ENCODE results near the gene COL5A1.

COL5A1 gene

DNA sequence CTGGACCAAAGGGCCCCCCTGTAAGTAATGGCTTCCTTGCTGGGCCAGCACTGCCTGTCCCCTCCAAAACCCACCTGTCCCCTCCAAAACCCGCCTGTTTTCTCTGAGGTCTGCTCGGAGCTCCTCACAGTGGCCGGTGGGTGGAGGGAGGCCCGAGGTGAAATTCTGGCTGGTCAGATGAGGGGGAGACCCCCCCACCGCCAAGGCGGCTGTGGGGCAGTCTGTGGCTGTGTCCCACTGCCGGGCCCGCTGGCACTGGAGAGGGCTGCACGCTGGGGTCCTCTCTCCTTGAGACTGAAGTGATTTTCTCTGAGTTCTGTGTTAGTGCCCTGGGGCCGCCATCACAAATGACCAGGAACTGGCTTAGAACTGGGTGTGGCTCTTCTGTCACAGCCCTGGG lies 155.3 kb downstream of the COL5A1 start:
- no peak overlapping the region for H3K9ac ChIP-seq (ENCODE audit: low read depth in 1 of 2, low read length in 2 of 2)
- H3K9me3 ChIP-seq (ENCODE audit: control insufficient read depth in 2 of 2, low read length in 2 of 2), result no peaks in the 10 kb centered on the region
- H3K4me3 ChIP-seq (ENCODE audit: low read length in 2 of 2), result no peak overlapping the region
- no peaks in the 10 kb centered on the region for H3K36me3 ChIP-seq (ENCODE audit: control insufficient read depth in 2 of 2, insufficient read depth in 2 of 2, low read length in 2 of 2)
- no peaks in the 10 kb centered on the region for H3K27me3 ChIP-seq (ENCODE audit: control insufficient read depth in 2 of 2, insufficient read depth in 2 of 2, low read length in 2 of 2)
- no peaks in the 10 kb centered on the region for H3K4me1 ChIP-seq (ENCODE audit: control insufficient read depth in 2 of 2, insufficient read depth in 2 of 2, low read length in 2 of 2)
- H3K27ac ChIP-seq (ENCODE audit: low read depth in 2 of 2, low read length in 2 of 2), result no peak overlapping the region

DNA sequence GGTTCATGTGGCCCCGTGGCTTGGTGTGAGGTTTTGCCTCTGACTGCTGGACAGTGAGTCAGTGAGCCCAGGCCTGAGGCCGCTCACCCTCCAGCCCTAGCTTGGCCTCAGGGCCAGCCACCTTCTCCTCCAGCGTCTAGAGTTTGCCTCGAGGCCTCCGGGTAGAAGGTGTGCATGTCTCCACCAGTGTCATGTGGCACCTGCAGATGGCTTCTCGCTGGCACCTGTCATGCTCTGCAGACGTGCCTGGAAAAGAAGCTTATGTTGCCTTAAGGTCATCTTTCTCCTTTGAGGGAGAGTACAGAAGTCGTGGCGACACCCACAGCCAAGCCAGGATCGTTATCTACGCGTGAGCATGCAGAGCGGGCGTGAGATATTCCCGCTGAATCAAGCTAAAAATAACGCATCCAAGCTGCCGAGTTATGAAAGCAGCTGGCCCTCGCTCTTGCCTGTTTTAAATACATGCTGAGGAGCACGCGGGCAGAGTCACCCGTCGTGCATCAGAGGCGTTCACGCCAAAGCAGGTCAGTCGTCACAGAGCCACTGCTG lies 159.3 kb downstream of the COL5A1 start:
- H3K27ac ChIP-seq (ENCODE audit: low read depth in 2 of 2, low read length in 2 of 2), result no peak overlapping the region
- no peaks in the 10 kb centered on the region for H3K36me3 ChIP-seq (ENCODE audit: control insufficient read depth in 2 of 2, insufficient read depth in 2 of 2, low read length in 2 of 2)
- H3K4me1 ChIP-seq (ENCODE audit: control insufficient read depth in 2 of 2, insufficient read depth in 2 of 2, low read length in 2 of 2), result no peaks in the 10 kb centered on the region

DNA sequence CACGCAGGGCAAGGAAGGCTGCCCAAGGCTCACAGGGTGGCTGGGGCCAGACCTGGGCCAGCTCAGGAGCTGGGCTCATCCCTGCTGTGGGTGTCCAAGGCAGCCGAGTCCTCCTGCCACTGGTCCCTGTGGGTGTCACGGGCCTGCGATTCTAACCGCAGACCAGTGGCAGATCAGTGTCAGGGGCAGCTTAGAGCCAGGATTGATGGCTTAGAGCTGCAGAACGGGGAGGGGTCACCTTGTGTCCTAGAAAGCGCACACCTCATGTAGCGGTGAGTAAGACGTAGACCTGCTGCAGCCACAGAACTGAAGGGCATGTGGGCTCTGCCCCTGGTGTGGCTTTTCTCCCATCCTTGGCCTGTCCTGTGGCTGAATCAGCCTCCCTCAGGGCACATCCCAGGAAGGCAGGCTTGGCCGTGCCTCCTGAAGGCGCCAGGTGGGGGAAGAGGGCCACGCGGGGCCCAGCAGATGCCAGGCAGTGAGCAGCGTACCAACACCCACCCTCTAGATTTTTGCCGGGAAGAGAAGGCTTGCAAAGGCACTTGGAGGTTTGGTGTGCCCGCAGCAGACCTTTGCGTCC lies 160.7 kb downstream of the COL5A1 start:
- H3K27ac ChIP-seq (ENCODE audit: low read depth in 2 of 2, low read length in 2 of 2), result no peak overlapping the region
- no peak overlapping the region for H3K4me3 ChIP-seq (ENCODE audit: low read length in 2 of 2)
- no peak overlapping the region for H3K9ac ChIP-seq (ENCODE audit: low read depth in 1 of 2, low read length in 2 of 2)
- no peaks in the 10 kb centered on the region for H3K27me3 ChIP-seq (ENCODE audit: control insufficient read depth in 2 of 2, insufficient read depth in 2 of 2, low read length in 2 of 2)
- H3K4me1 ChIP-seq (ENCODE audit: control insufficient read depth in 2 of 2, insufficient read depth in 2 of 2, low read length in 2 of 2), result no peaks in the 10 kb centered on the region
- no peaks in the 10 kb centered on the region for H3K36me3 ChIP-seq (ENCODE audit: control insufficient read depth in 2 of 2, insufficient read depth in 2 of 2, low read length in 2 of 2)
- no peaks in the 10 kb centered on the region for H3K9me3 ChIP-seq (ENCODE audit: control insufficient read depth in 2 of 2, low read length in 2 of 2)

More for the DNA sequence above, 159.3 kb downstream of the COL5A1 start:
- no peak overlapping the region for H3K9ac ChIP-seq (ENCODE audit: low read depth in 1 of 2, low read length in 2 of 2)
- H3K27me3 ChIP-seq (ENCODE audit: control insufficient read depth in 2 of 2, insufficient read depth in 2 of 2, low read length in 2 of 2), result no peaks in the 10 kb centered on the region
- H3K4me3 ChIP-seq (ENCODE audit: low read length in 2 of 2), result no peak overlapping the region
- no peaks in the 10 kb centered on the region for H3K9me3 ChIP-seq (ENCODE audit: control insufficient read depth in 2 of 2, low read length in 2 of 2)

DNA sequence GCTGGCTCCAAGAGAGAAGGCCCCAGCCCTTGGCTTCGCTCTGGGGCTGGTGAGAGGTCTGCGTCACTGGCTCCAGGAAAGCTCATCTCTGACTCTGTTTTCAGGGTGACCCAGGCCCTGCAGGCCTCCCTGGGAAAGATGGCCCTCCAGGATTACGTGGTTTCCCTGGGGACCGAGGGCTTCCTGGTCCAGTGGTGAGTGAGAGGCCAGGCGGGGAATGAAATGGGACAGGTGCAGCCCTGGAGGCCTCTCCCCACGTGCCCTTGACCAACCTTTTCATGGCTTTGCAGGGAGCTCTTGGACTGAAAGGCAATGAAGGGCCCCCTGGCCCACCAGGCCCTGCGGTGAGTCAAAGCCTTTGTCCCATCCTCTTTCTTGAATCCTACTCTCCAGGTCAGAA lies 163.3 kb downstream of the COL5A1 start:
- H3K9me3 ChIP-seq (ENCODE audit: control insufficient read depth in 2 of 2, low read length in 2 of 2), result no peaks in the 10 kb centered on the region
- no peak overlapping the region for H3K4me3 ChIP-seq (ENCODE audit: low read length in 2 of 2)
- H3K27ac ChIP-seq (ENCODE audit: low read depth in 2 of 2, low read length in 2 of 2), result no peak overlapping the region
- no peak overlapping the region for H3K9ac ChIP-seq (ENCODE audit: low read depth in 1 of 2, low read length in 2 of 2)
- H3K36me3 ChIP-seq (ENCODE audit: control insufficient read depth in 2 of 2, insufficient read depth in 2 of 2, low read length in 2 of 2), result no peaks in the 10 kb centered on the region
- no peaks in the 10 kb centered on the region for H3K27me3 ChIP-seq (ENCODE audit: control insufficient read depth in 2 of 2, insufficient read depth in 2 of 2, low read length in 2 of 2)
- H3K4me1 ChIP-seq (ENCODE audit: control insufficient read depth in 2 of 2, insufficient read depth in 2 of 2, low read length in 2 of 2), result no peaks in the 10 kb centered on the region

DNA sequence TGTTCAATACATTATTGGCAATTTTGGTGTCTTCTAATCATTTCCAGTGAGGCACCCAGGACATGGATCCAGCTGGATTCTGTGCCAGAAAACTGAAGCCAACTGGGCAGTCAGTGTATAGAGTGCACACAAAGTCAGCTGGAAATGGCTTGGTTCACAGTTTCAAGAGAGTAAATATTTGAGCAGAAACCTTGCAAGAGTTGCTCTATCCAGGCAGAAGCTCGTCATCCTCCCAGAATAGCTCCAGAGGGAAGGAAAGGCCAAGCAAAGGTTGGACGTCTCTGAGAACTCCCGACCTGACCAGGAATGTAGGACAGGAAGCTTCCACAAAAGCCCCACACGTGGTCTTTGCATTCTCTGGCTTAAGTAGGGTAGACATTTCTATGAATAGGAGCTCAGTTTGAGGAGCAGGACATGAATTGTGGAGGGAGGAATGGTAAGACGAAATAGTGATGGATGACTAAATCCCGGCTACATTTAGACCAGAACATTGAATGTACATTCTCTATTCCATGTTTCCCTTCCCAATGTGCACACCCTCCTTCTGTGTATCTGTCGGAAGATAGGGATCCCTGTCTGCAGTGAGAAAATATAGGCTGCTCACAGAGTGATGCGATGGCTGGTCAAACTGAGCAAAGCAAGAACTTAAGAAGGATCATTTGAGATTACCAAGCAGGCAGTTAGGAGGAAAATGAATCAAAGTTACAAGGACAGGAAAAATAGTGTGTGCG lies 166.3 kb downstream of the COL5A1 start:
- Histone ChIP-seq H3K36me3 (ENCODE audit: control insufficient read depth in 2 of 2, insufficient read depth in 2 of 2, low read length in 2 of 2) (no peaks in the 10 kb centered on the region), H3K4me3 (ENCODE audit: low read length in 2 of 2) (no peak overlapping the region), H3K4me1 (ENCODE audit: control insufficient read depth in 2 of 2, insufficient read depth in 2 of 2, low read length in 2 of 2) (peaks cover 0 to 5% of the 10 kb centered on the region in 2 donors), H3K9me3 (ENCODE audit: control insufficient read depth in 2 of 2, low read length in 2 of 2) (no peaks in the 10 kb centered on the region), H3K9ac (ENCODE audit: low read depth in 1 of 2, low read length in 2 of 2) (no peak overlapping the region), H3K27ac (ENCODE audit: low read depth in 2 of 2, low read length in 2 of 2) (no peak overlapping the region), H3K27me3 (ENCODE audit: control insufficient read depth in 2 of 2, insufficient read depth in 2 of 2, low read length in 2 of 2) (no peaks in the 10 kb centered on the region)

DNA sequence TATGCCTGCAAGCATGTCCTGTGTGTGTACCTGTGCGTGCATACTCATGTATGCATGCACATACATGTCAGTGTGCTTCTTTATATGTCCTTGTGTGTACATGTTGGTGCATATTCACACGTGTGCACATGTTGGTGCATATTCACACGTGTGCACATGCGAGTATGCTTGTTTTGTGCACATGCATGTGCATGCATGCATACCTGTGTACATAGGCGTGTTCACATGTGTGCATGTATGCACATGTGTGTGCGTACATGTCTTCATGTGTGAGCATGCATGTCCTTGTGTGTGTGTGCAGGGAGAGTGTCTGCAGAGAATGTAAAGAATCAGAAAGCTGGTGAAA lies 166.8 kb downstream of the COL5A1 start:
- Histone ChIP-seq H3K36me3 (ENCODE audit: control insufficient read depth in 2 of 2, insufficient read depth in 2 of 2, low read length in 2 of 2) (no peaks in the 10 kb centered on the region), H3K9me3 (ENCODE audit: control insufficient read depth in 2 of 2, low read length in 2 of 2) (no peaks in the 10 kb centered on the region), H3K4me1 (ENCODE audit: control insufficient read depth in 2 of 2, insufficient read depth in 2 of 2, low read length in 2 of 2) (peaks cover 0 to 5% of the 10 kb centered on the region in 2 donors), H3K4me3 (ENCODE audit: low read length in 2 of 2) (no peak overlapping the region), H3K27me3 (ENCODE audit: control insufficient read depth in 2 of 2, insufficient read depth in 2 of 2, low read length in 2 of 2) (no peaks in the 10 kb centered on the region), H3K27ac (ENCODE audit: low read depth in 2 of 2, low read length in 2 of 2) (no peak overlapping the region), H3K9ac (ENCODE audit: low read depth in 1 of 2, low read length in 2 of 2) (no peak overlapping the region)

DNA sequence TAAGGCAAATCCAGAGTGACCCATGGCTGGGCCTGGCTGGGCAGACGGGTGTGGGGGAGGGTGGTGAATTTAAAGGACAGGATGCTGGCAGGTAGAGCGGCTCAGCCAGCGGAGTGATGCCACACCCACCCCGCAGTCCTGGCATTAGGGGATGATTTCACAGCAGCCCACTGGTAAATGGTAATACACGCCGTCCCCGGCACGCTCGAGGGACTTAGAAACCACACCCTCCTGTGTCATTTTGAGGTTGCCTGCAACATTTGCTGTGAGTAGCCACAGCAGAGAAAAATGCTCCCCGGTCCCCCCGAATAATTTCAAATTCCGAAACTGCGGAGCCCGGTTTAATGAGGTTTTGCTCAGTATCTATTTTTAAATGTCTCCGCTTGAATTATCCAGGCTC lies 167.7 kb downstream of the COL5A1 start:
- Histone ChIP-seq H3K9ac (ENCODE audit: low read depth in 1 of 2, low read length in 2 of 2) (no peak overlapping the region), H3K27ac (ENCODE audit: low read depth in 2 of 2, low read length in 2 of 2) (no peak overlapping the region), H3K27me3 (ENCODE audit: control insufficient read depth in 2 of 2, insufficient read depth in 2 of 2, low read length in 2 of 2) (no peaks in the 10 kb centered on the region), H3K4me1 (ENCODE audit: control insufficient read depth in 2 of 2, insufficient read depth in 2 of 2, low read length in 2 of 2) (peaks cover 0 to 5% of the 10 kb centered on the region in 2 donors), H3K4me3 (ENCODE audit: low read length in 2 of 2) (no peak overlapping the region), H3K36me3 (ENCODE audit: control insufficient read depth in 2 of 2, insufficient read depth in 2 of 2, low read length in 2 of 2) (no peaks in the 10 kb centered on the region), H3K9me3 (ENCODE audit: control insufficient read depth in 2 of 2, low read length in 2 of 2) (no peaks in the 10 kb centered on the region)

DNA sequence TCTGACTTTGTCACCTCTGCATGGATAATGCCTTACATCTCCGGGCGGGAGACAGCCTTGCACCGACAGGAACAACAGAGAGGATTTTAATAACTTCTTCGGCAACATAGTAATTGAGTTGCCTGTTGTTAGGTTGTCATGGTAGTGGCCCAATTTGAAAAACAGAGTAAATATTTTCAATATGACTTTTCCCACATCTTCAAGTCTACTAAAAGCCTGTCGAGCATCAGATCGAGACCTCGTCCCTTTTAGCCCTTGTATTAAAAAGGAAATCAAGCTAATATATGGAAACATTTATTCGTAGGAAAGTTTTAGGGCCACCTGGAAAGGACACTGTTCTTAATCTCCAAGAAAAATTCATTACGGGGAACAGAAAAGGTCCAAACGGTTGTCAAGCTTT lies 168.2 kb downstream of the COL5A1 start:
- Histone ChIP-seq H3K36me3 (ENCODE audit: control insufficient read depth in 2 of 2, insufficient read depth in 2 of 2, low read length in 2 of 2) (no peaks in the 10 kb centered on the region), H3K4me3 (ENCODE audit: low read length in 2 of 2) (no peak overlapping the region), H3K27ac (ENCODE audit: low read depth in 2 of 2, low read length in 2 of 2) (no peak overlapping the region), H3K9me3 (ENCODE audit: control insufficient read depth in 2 of 2, low read length in 2 of 2) (no peaks in the 10 kb centered on the region), H3K27me3 (ENCODE audit: control insufficient read depth in 2 of 2, insufficient read depth in 2 of 2, low read length in 2 of 2) (no peaks in the 10 kb centered on the region), H3K9ac (ENCODE audit: low read depth in 1 of 2, low read length in 2 of 2) (no peak overlapping the region), H3K4me1 (ENCODE audit: control insufficient read depth in 2 of 2, insufficient read depth in 2 of 2, low read length in 2 of 2) (peaks cover 0 to 5% of the 10 kb centered on the region in 2 donors)

DNA sequence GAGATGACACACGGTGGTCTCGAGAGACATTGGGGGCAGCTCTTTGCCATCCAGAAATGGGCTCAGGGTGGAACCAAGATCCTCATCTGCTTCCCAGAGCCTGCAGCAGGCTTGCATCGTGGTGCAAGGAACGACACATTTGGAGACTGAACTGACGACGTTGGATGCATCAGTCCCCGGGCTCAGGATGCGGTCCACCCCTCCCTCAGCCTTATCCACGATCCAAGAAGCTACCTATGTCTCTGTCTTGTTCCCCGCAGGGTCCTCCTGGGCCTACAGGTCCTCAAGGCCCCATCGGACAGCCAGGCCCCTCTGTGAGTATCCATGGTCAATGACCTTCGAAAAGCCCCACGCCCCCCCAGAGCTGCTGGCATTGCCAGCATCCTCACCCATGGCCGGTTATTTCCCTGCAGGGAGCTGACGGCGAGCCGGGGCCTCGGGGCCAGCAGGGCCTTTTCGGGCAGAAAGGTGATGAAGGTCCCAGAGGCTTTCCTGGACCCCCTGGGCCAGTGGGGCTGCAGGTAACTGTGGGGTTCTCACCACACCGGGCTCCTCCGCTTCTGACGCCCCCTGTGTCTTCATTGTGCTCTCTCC lies 169.6 kb downstream of the COL5A1 start:
- H3K27me3 ChIP-seq (ENCODE audit: control insufficient read depth in 2 of 2, insufficient read depth in 2 of 2, low read length in 2 of 2), result no peaks in the 10 kb centered on the region
- H3K4me1 ChIP-seq (ENCODE audit: control insufficient read depth in 2 of 2, insufficient read depth in 2 of 2, low read length in 2 of 2), result peaks cover 0 to 5% of the 10 kb centered on the region in 2 donors
- no peak overlapping the region for H3K27ac ChIP-seq (ENCODE audit: low read depth in 2 of 2, low read length in 2 of 2)
- no peak overlapping the region for H3K9ac ChIP-seq (ENCODE audit: low read depth in 1 of 2, low read length in 2 of 2)
- no peak overlapping the region for H3K4me3 ChIP-seq (ENCODE audit: low read length in 2 of 2)
- no peaks in the 10 kb centered on the region for H3K9me3 ChIP-seq (ENCODE audit: control insufficient read depth in 2 of 2, low read length in 2 of 2)
- H3K36me3 ChIP-seq (ENCODE audit: control insufficient read depth in 2 of 2, insufficient read depth in 2 of 2, low read length in 2 of 2), result no peaks in the 10 kb centered on the region

DNA sequence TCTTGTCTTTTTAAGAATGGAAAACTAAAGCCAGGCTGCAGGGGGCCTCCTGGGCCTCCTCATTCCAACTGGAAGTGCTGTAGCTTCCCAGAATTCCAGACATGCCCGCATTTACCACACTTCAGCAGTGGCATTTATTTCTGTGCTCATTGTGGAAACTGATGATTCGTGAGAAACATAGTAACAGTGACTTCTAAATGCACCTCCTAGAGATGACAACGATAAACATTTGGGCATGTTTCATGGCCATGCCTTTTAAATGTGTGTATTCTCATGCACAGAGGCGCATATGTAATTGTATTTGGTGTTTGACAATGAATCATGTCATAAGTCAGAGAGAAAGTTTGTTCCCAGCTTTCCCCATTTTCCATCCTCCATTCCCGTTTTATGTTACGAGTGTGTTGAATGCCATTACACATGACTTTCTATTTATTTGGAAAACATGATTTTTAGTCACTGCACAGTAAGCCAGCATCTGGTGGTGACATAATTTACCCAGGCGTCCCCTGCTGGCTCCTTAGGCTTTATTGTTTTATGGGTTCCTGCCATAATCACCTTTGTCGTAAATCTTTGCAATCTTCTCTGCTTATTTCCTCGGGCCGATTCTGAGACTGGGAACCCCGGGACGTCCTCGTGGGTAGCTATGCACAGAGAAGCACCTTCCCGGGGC lies 170.2 kb downstream of the COL5A1 start:
- H3K27me3 ChIP-seq (ENCODE audit: control insufficient read depth in 2 of 2, insufficient read depth in 2 of 2, low read length in 2 of 2), result no peaks in the 10 kb centered on the region
- no peak overlapping the region for H3K27ac ChIP-seq (ENCODE audit: low read depth in 2 of 2, low read length in 2 of 2)
- no peak overlapping the region for H3K4me3 ChIP-seq (ENCODE audit: low read length in 2 of 2)
- H3K9ac ChIP-seq (ENCODE audit: low read depth in 1 of 2, low read length in 2 of 2), result no peak overlapping the region
- peaks cover 0 to 2% of the 10 kb centered on the region in 2 donors for H3K36me3 ChIP-seq (ENCODE audit: control insufficient read depth in 2 of 2, insufficient read depth in 2 of 2, low read length in 2 of 2)
- peaks cover 0 to 5% of the 10 kb centered on the region in 2 donors for H3K4me1 ChIP-seq (ENCODE audit: control insufficient read depth in 2 of 2, insufficient read depth in 2 of 2, low read length in 2 of 2)
- H3K9me3 ChIP-seq (ENCODE audit: control insufficient read depth in 2 of 2, low read length in 2 of 2), result no peaks in the 10 kb centered on the region

All from mucosa of rectum (tissue), 2 donors.